ENCODE measurements around the gene MAGI2.

DNA sequence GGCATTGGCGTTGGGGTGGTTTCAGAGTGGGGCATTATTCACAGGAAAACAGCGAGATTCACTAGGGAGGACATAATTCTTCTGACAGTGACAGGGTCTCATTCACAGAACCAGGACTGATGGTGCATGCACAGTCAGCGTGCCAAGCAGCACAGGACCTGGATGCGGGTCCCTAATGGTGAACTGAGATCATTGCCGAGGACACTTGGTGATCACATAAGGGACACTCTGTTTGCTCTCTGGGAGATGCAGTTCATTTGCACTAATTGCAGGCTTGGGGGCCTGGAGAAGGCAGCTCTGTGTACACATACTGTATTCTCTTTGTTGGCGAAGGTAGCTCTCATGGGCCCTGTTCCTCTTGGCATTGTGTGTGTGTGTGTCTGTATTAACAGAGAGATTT is 938.8 kb downstream of the MAGI2 start:
- TF ChIP-seq, protein P1, sequence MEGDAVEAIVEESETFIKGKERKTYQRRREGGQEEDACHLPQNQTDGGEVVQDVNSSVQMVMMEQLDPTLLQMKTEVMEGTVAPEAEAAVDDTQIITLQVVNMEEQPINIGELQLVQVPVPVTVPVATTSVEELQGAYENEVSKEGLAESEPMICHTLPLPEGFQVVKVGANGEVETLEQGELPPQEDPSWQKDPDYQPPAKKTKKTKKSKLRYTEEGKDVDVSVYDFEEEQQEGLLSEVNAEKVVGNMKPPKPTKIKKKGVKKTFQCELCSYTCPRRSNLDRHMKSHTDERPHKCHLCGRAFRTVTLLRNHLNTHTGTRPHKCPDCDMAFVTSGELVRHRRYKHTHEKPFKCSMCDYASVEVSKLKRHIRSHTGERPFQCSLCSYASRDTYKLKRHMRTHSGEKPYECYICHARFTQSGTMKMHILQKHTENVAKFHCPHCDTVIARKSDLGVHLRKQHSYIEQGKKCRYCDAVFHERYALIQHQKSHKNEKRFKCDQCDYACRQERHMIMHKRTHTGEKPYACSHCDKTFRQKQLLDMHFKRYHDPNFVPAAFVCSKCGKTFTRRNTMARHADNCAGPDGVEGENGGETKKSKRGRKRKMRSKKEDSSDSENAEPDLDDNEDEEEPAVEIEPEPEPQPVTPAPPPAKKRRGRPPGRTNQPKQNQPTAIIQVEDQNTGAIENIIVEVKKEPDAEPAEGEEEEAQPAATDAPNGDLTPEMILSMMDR (IDR thresholded peaks at IDR 0.05; ENCODE audit: borderline replicate concordance, extremely low read depth, low read length, poor library complexity, severe bottlenecking), result no peak
- TF ChIP-seq EZH2 (IDR thresholded peaks at IDR 0.05; ENCODE audit: borderline replicate concordance, low read depth, low read length, severe bottlenecking), result no peak

All from DND-41 (cell line).